Loucy (cell line): ENCODE data around the gene PDLIM3.

Experiments
- H2AFZ ChIP-seq: fragments of 200-600 bp; sonication (generic); 2 replicates; pipeline ENCODE4 v1.6.0; 2016; ENCODE audit warnings: antibody characterized with exemption, mild to moderate bottlenecking, low read length, moderate library complexity
- H3F3A ChIP-seq: fragments of 200-600 bp; 2 replicates; pipeline ENCODE4 v1.6.0; 2016; ENCODE audit warnings: antibody characterized with exemption, low read depth, mild to moderate bottlenecking
- H3K27me3 ChIP-seq: fragments of 200-600 bp; sonication (generic); 2 replicates; pipeline ENCODE4 v1.6.1; 2014; ENCODE audit warnings: low read length, mild to moderate bottlenecking; ENCODE audit not compliant: insufficient read depth, poor library complexity, severe bottlenecking
- H3K36me3 ChIP-seq: fragments of 200-600 bp; sonication (generic); 2 replicates; pipeline ENCODE4 v1.6.1; 2016; ENCODE audit warnings: low read length; ENCODE audit not compliant: insufficient read depth
- H3K4me1 ChIP-seq: fragments of 200-600 bp; sonication (generic); 2 replicates; pipeline ENCODE4 v1.5.1; 2014; ENCODE audit warnings: low read length, mild to moderate bottlenecking; ENCODE audit not compliant: insufficient read depth, poor library complexity, severe bottlenecking
- H3K4me2 ChIP-seq: fragments of 200-600 bp; sonication (generic); 2 replicates; pipeline ENCODE4 v1.6.0; 2014; ENCODE audit warnings: antibody characterized with exemption, low read length, low read depth, mild to moderate bottlenecking; ENCODE audit not compliant: poor library complexity, severe bottlenecking
- H3K4me3 ChIP-seq: fragments of 200-600 bp; sonication (generic); 2 replicates; pipeline ENCODE4 v1.5.1; 2014; ENCODE audit warnings: low read length, mild to moderate bottlenecking, mixed read lengths; ENCODE audit not compliant: poor library complexity, severe bottlenecking
- H3K79me2 ChIP-seq: fragments of 200-600 bp; sonication (generic); 2 replicates; pipeline ENCODE4 v1.6.1; 2014; ENCODE audit warnings: low read length; ENCODE audit not compliant: insufficient read depth
- H3K9ac ChIP-seq: fragments of 200-600 bp; sonication (generic); 2 replicates; pipeline ENCODE4 v1.6.0; 2014; ENCODE audit warnings: mild to moderate bottlenecking, low read depth, low read length, moderate library complexity; ENCODE audit not compliant: poor library complexity, severe bottlenecking
- H3K9me2 ChIP-seq: fragments of 200-600 bp; sonication (generic); replicated peaks from 2 replicates; pipeline ENCODE4 v1.6.1; 2016; ENCODE audit warnings: low read depth, low read length, mixed read lengths
- H3K9me3 ChIP-seq: fragments of 200-600 bp; sonication (generic); 2 replicates; pipeline ENCODE4 v1.6.1; 2014; ENCODE audit warnings: mild to moderate bottlenecking, antibody characterized with exemption, low read length, low read depth; ENCODE audit not compliant: insufficient read depth
- H4K20me1 ChIP-seq: fragments of 200-600 bp; sonication (generic); 2 replicates; pipeline ENCODE4 v1.6.0; 2014; ENCODE audit warnings: antibody characterized with exemption, low read length, mild to moderate bottlenecking; ENCODE audit not compliant: insufficient read depth, poor library complexity, severe bottlenecking
- CTCF ChIP-seq: fragments of 200-600 bp; sonication (generic); conservative IDR thresholded peaks from 2 replicates; pipeline ENCODE4 v1.5.1; 2014; ENCODE audit warnings: mild to moderate bottlenecking, antibody characterized with exemption, low read length
- EZH2phosphoT487 ChIP-seq: fragments of 200-600 bp; IDR thresholded peaks from 2 replicates; pipeline ENCODE4 v1.6.1; 2018; ENCODE audit warnings: antibody characterized with exemption, mild to moderate bottlenecking, moderate library complexity, borderline replicate concordance

The PDLIM3 gene

GRCh38 chr4:185502386-185502785, 32.9 kb downstream of the PDLIM3 start:
- Histone ChIP-seq H2AFZ (no peak overlapping the region), H3K9ac (no peak overlapping the region), H3K4me3 (no peak overlapping the region), H3K9me2 (no peaks in the 10 kb centered on the region), H4K20me1 (no peaks in the 10 kb centered on the region), H3K4me1 (no peaks in the 10 kb centered on the region), H3K36me3 (no peaks in the 10 kb centered on the region), H3K4me2 (no peak overlapping the region), H3K27me3 (peaks cover 9% of the 10 kb centered on the region), H3K9me3 (no peaks in the 10 kb centered on the region; the same call in 1 of the 2 replicates), H3K79me2 (no peaks in the 10 kb centered on the region), H3F3A (no peaks in the 10 kb centered on the region)
- TF ChIP-seq EZH2phosphoT487 = no peak
- TF ChIP-seq CTCF = no peak

- Histone ChIP-seq H3K9ac (no peak overlapping the region), H3K4me2 (no peak overlapping the region), H3K4me3 (no peak overlapping the region), H3K9me3 (no peaks in the 10 kb centered on the region; the same call in 1 of the 2 replicates), H3K9me2 (no peaks in the 10 kb centered on the region), H3K79me2 (no peaks in the 10 kb centered on the region), H3K27me3 (no peaks in the 10 kb centered on the region), H3K36me3 (no peaks in the 10 kb centered on the region), H3F3A (no peaks in the 10 kb centered on the region), H2AFZ (no peak overlapping the region), H3K4me1 (no peaks in the 10 kb centered on the region), H4K20me1 (no peaks in the 10 kb centered on the region)
- no peak for TF ChIP-seq EZH2phosphoT487
- no peak for TF ChIP-seq CTCF
These were observed 34.7 kb downstream of the PDLIM3 start for GRCh38 chr4:185500576-185500975.

GRCh38 chr4:185500035-185500434, 35.3 kb downstream of the PDLIM3 start:
- Histone ChIP-seq H2AFZ (no peak overlapping the region), H3F3A (no peaks in the 10 kb centered on the region), H3K36me3 (no peaks in the 10 kb centered on the region), H3K79me2 (no peaks in the 10 kb centered on the region), H3K9me2 (no peaks in the 10 kb centered on the region), H3K27me3 (no peaks in the 10 kb centered on the region), H3K4me2 (no peak overlapping the region), H3K4me3 (no peak overlapping the region), H3K9me3 (no peaks in the 10 kb centered on the region; the same call in 1 of the 2 replicates), H3K4me1 (no peaks in the 10 kb centered on the region), H4K20me1 (no peaks in the 10 kb centered on the region), H3K9ac (no peak overlapping the region)
- TF ChIP-seq EZH2phosphoT487 (no peak), CTCF (no peak)
